HPDE6-E6E7 (cell line): Measurements from ENCODE around the gene RENBP.

Experiments used
- DNase-seq: peaks from one replicate; pipeline ENCODE4 v3.0.0; 2011; ENCODE audit warnings: missing footprints; ENCODE audit errors: extremely low spot score

RENBP gene

DNA sequence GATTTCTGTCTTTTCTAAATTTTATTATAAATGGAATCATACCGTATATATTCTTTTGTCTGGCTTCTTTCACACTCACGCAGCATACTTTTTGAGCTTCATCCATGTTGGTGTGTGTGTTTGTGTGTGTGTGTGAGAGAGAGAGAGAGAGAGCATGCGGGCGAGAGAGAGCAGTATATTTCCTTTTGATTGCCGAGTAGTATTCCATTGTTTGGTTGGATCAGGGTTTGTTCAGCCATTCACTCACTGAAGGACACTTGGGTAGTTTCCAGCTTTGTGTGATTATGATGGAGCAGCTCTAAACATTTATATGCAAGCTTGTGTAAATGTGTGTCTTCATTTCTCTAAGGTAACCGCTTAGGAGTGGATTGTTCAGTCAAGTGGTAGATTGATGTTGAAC lies 55.3 kb downstream of the RENBP start:
- DNase-seq, result no peak

DNA sequence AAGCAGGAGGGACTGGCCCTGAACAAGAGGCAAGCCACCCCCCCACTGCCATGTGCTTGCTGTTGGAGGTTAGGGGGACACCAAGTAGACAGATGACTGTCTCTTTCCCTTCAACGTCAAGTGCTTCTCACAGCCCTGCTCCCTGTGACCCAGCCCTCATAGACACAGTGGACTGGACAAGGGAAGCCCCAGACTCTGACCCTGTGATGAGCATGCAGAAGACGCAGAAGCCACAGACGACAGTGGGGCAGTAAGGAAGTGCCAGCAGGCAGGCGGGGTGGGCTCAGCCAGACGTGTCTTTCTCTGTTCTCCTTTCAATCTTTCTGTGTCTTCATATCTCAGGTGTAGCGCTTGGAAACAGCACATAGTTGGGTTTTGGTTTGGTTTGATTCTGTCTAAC lies 56.1 kb downstream of the RENBP start:
- DNase-seq, result no peak

DNA sequence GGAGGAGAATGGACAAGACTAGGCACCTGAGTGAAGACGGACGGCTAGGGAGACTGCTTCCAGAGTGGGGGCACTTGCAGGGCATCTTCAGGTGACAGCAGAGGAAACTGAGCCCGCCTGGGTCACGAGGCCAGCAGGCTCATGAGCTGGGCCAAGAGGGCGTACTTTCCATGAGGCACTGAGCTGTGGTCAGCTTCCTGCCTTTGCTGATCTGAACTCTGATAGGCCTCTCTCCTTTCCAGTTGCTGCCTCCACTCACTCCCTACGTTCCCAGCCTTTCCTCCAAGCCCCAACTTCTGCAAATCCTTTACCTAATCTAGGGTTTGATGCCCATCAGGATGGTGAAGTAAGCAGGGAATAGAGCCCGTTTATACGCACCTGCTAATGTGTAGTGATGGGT lies 57.1 kb downstream of the RENBP start:
- DNase-seq, result no peak

DNA sequence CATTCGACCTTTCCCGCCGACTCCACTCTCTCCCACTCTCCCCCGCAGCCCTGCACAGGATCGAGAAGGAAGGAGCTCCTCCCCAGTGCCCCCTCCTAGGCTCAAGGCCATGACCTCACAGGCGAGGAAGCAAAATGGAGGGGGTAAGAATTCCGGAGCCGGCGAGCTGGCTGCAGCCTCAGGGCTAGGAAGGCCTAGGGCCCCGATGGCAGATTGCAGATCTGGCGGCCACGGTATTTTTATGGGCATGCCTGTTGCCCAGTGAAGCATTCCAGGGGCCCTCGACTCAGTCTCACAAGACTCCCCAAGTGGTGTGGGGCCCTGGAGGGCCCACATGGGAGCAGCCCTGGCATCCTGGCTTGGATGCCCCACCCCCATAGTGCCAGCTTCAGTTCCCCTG lies 57.5 kb downstream of the RENBP start:
- DNase-seq, result no peak

DNA sequence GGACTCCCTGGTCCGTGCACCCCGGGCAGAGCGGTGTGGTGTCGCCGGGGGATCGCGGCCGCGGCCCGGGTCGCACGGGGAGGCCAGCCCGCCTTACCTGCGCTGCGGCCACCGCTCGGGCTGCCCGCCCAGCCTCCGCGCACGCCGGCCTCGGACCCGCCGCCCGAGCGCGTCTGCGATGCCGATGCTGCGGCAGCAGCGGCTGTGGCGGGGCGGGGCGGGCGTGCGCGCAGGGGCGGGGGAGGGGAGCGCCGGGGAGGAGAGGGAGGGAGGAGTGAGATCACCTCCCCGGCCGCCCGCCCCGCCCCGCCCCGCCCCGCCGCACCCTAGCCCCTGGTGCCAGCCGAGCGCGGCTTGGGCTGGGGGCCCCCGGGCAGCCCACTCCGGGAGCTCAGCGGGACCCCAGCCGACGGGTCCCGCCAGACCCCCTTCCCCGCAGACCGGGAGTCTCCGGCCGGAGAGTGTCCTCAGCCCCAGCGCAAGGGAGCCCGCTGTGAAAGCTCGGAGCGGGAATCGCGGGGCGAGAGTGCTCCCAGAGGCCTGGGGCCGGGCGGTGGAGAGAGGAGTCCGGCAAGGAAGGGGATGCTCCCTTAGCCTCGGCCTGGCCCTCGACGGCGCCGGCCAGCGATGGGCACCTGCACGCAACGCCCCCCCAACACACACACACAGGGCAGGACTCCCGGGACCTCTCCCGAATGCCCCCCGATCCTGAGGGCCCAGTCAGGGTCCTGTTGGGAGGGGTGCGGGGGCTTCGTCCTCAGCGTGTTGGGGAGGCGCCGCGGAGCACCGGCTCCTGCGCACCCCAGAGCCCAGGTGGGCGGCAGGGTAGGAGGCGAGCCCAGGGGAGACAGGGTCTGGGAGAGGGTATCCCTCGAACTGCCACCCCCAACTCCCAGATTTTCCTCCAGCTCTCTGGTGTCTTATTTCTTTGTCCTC lies 58.2 kb downstream of the RENBP start, which contains the start of gene L1CAM:
TSS of gene L1CAM (minus strand) at position 206 of the 936 bp plus-strand sequence. CDS start 10,337 bp downstream, outside the sequence.
- DNase-seq, result no peak
